ENCODE results near the gene USP17L21.
"Not testable (repeated sequence)": the region's sequence is repeated elsewhere in the genome, so short reads cannot be mapped to it uniquely, and the experiment has no call there.

DNA sequence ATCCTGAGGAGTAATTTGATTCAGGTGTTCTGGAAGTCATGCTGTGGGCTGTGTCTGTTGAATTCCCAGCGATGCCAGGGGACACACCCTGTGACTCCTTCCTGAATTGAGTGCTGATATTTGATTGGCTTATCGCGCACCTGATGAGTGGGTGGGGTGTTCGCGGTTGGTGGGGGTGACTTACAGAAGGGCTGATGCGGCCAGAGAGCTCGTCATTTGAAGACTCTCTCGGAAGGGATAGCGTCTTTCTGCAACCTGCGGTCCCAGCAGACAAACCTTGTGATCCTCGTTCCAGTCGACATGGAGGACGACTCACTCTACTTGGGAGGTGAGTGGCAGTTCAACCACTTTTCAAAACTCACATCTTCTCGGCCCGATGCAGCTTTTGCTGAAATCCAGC is 28.6 kb upstream of the USP17L21 start, which contains the start of gene USP17L15:
- TF ChIP-seq, protein P1, sequence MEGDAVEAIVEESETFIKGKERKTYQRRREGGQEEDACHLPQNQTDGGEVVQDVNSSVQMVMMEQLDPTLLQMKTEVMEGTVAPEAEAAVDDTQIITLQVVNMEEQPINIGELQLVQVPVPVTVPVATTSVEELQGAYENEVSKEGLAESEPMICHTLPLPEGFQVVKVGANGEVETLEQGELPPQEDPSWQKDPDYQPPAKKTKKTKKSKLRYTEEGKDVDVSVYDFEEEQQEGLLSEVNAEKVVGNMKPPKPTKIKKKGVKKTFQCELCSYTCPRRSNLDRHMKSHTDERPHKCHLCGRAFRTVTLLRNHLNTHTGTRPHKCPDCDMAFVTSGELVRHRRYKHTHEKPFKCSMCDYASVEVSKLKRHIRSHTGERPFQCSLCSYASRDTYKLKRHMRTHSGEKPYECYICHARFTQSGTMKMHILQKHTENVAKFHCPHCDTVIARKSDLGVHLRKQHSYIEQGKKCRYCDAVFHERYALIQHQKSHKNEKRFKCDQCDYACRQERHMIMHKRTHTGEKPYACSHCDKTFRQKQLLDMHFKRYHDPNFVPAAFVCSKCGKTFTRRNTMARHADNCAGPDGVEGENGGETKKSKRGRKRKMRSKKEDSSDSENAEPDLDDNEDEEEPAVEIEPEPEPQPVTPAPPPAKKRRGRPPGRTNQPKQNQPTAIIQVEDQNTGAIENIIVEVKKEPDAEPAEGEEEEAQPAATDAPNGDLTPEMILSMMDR (IDR thresholded peaks at IDR 0.05), result not testable (repeated sequence)
- not testable (repeated sequence) for TF ChIP-seq POLR2A (IDR thresholded peaks at IDR 0.05)

Measured in esophagus squamous epithelium (tissue), 4 donors.